Activated T-helper 1 cell treated with anti-CD3 and anti-CD28 coated beads, Interleukin-2, amount 50 U/mL, for 16 hours (primary cell): ENCODE measurements around the gene BAMBI.

Source experiments
- DNase-seq, 2 donors: peaks; one replicate each; pipeline ENCODE4 v3.0.0-alpha.2; 2020; ENCODE audit warnings: low read depth in 1 of 2, low spot score in 1 of 2

The BAMBI gene

GRCh38 chr10:28674782-28675181 is 2.5 kb upstream of the BAMBI start:
- no peak for DNase-seq

- peak in 1 of 2 donors; percentile 2 for DNase-seq
These were observed 874 bp upstream of the BAMBI start for GRCh38 chr10:28676326-28676967.

GRCh38 chr10:28677888-28678686 is 766 bp downstream of the BAMBI start:
- peak in 1 of 2 donors; percentile 5 for DNase-seq

GRCh38 chr10:28678687-28679457 is 1.6 kb downstream of the BAMBI start:
- DNase-seq = no peak

GRCh38 chr10:28679581-28680357 is 2.4 kb downstream of the BAMBI start:
- DNase-seq = no peak

GRCh38 chr10:28680358-28680752 is 3.0 kb downstream of the BAMBI start:
- DNase-seq = no peak

- no peak for DNase-seq
These were observed 4.0 kb downstream of the BAMBI start for GRCh38 chr10:28681291-28681763.

GRCh38 chr10:28681928-28682750 is 4.8 kb downstream of the BAMBI start:
- DNase-seq = no peak

GRCh38 chr10:28684157-28684985 is 7.0 kb downstream of the BAMBI start:
- no peak for DNase-seq

- no peak for DNase-seq
These were observed 7.8 kb downstream of the BAMBI start for GRCh38 chr10:28684986-28685580.

- no peak for DNase-seq
These were observed 8.4 kb downstream of the BAMBI start for GRCh38 chr10:28685717-28686116.

- no peak for DNase-seq
These were observed 9.7 kb downstream of the BAMBI start for GRCh38 chr10:28686835-28687682.

- no peak for DNase-seq
These were observed 10.3 kb downstream of the BAMBI start for GRCh38 chr10:28687683-28688001.

- DNase-seq = no peak
These were observed 13.2 kb downstream of the BAMBI start for GRCh38 chr10:28690545-28690944.

GRCh38 chr10:28691187-28691694 is 13.9 kb downstream of the BAMBI start:
- no peak for DNase-seq

- no peak for DNase-seq
These were observed 14.7 kb downstream of the BAMBI start for GRCh38 chr10:28692050-28692449.

GRCh38 chr10:28694530-28694929 is 17.2 kb downstream of the BAMBI start:
- no peak for DNase-seq

GRCh38 chr10:28698075-28698474 is 20.8 kb downstream of the BAMBI start:
- no peak for DNase-seq
